Activated CD4-positive, alpha-beta T cell treated with anti-CD3 and anti-CD28 coated beads, Interleukin-2, Interleukin-4, amounts not matched to agents 100 ng/mL and 50 ng/mL, durations not matched to agents 16 hours and 8 hours (primary cell): ENCODE measurements around the gene ATRNL1.
"Not testable (repeated sequence)": the region's sequence is repeated elsewhere in the genome, so short reads cannot be mapped to it uniquely, and the experiment has no call there.

Experiments used
- DNase-seq: peaks from one replicate; pipeline ENCODE4 v3.0.0-alpha.2; 2020; ENCODE audit warnings: low spot score

The ATRNL1 gene

DNA sequence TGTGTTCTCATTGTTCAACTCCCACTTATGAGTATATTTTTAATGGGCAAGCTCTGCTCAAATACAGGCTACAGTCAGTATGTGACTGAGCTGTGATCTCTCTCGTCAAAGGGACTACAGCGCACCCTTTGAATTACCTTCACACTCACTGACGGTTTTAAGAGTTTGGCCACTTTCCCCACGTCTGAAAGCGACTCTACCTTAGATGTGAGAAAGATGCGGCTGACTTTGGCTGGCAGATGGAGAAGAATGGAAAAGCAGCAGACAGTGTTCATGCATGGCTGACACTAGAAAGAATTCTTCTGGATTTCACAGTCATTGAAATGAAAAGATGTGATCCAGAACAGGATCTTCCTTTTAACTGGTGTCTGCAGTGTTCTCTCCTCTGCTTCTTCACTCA is 2.0 kb upstream of the ATRNL1 start:
- no peak for DNase-seq

DNA sequence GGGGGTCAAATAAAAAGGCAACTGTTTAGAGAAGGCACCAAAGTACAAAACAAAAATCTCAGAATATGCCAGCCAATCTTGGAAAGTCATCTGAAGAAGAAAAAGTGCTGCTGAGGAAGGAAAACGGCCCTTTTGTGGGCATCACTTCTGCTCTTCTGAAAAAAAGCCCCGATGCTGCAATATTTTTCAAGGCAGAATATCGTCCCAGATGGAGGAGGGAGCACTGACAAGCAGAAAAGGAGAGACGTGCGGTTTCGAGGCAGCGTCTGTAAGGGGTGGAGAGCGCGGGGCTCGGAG is 959 bp upstream of the ATRNL1 start:
- no peak for DNase-seq

DNA sequence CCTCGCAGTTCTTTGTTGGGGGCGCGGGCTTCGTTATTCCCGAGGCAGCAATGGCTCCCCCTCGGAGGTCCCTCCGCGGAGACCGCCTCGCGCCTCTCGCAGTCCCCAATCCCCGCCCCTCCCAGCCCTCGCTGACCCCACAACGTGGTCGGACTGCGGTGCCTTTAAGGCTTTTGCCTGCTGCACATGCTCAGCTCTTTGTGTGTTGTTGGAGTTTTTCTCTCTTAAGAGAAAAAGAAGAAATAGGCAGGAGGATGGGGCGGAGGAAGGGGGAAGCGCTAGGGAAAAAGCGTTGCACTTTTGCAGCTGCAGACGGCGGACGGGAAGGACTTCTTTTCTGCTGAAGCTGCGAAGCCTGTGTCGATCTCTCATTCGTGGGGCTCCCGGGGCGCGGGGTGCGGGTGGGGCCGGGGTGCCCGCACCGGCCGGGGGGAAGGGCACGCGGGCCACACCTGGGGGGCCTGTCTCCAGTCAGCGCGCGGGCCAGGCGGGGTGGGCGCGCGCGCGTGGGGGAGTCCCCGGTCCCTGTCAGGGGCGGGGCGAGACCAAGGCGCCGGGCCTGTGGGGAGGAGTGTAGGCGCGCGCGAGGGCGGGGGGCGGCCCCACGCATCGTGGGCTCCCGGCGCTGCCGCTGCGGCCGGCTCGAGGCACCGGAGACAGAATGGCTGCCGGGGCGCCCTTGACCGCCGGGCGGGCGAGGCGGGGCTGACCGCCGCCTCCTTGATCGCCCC is 445 bp upstream of the ATRNL1 start:
- no peak for DNase-seq

DNA sequence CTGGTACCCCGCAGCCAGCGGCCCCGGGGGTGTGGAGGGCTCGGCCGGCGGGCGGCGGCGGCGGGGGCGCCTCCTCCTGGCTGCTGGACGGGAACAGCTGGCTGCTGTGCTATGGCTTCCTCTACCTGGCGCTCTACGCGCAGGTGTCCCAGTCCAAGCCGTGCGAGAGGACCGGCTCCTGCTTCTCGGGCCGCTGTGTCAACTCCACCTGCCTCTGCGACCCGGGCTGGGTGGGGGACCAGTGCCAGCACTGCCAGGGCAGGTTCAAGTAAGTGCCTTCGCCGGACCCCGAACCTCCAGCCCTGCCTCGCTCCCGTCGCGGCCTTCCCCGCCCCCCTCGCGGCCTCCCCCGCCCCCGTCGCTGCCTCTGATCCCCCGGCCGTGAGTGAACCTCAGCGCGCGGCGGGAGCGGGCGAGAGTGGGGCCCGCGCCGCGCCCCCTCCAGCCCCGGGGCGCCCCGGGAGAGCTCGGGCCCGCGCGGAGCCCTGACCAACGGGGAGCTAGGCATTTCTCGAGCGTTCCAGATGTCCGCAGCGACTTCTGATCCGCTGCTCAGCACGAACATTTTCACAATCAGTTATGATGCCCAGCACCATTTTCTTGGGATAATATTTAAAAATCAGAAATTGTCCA is 727 bp downstream of the ATRNL1 start:
- DNase-seq = peak; percentile 1

DNA sequence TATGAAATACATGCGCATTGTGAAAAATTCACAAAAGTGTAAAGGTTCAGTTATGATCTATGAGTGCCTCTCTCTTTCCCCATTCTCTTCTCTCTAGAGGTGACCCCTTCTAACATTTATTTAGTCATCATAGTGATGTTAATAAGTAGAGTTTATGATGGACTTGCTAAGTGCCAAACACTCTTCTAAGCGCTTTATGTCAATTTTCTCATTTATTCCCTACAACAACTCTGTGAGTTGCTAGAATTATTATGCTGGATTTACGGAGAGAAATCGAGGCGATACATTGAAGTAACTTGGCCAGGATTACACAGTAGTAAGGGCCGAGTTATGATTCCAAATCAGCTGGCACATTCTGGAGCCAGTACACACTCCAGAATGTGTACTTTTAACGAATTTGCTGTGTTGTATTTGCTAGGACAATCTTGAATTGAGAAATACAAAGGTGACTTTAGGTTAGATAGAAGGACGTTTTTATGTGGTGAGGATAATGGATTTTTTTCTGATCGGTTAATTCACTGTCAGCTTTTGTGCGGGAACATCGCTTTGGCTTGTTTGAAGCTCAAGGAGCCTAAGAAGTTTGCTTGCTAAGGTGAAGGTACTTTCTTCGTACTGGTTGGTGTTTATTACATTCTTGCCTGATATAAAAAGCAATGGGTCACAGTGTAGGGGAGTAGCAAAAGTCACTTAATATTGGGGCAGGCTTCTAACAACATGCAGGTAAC is 1.4 kb downstream of the ATRNL1 start:
- no peak for DNase-seq

DNA sequence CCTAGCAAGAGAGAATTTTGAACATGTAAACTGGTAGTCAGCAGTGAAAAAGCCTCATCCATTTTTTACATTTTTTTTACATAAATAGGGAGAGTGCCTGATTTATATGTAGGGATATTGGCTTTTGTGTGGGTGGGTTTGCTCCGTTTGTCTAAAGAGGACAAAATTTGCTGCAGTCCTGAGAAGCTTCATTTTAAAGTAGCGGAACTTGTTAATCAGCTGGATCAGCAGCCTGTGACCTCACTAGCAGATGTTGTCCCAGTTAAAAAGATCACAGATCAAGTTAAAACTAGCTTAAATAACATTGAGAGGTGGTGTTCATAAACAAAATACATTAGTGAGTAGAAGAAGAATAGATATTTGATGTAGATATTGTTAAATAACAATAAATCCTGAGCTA is 2.6 kb downstream of the ATRNL1 start:
- no peak for DNase-seq

DNA sequence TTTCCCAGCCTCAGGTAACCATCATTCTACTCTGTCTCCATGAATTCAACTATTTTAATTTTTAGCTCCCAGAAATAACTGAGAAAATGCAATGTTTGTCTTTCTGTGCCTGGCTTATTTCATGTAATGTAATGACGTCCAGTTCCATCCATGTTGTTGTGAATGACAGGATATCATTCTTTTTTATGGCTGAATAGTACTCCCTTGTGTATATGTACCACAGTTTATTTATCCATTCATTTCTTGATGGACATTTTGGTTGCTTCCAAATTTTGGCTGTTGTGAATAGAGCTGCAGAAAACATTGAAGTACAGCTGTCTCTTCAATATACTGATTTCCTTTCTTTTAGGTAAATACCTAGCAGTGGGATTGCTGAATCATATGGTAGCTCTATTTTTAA is 10.5 kb downstream of the ATRNL1 start:
- DNase-seq = no peak

DNA sequence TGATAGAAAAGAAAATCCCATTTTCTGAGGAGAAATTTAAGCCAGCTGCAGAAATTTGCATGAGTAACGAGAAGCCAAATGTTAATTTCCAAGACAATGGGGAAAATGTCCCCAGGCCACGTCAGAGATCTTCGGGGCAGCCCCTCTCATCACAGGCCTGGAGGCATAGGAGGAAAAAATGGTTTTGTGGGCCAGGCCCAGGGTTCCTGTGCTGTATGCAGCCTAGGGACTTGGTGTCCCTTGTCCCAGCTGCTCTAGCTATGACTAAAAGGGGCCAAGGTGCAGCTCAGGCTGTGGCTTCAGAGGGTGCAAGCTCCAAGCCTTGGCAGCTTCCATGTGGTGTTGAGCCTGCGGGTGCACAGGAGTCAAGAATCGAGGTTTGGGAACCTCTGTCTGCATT is 12.2 kb downstream of the ATRNL1 start:
- DNase-seq = not testable (repeated sequence)

DNA sequence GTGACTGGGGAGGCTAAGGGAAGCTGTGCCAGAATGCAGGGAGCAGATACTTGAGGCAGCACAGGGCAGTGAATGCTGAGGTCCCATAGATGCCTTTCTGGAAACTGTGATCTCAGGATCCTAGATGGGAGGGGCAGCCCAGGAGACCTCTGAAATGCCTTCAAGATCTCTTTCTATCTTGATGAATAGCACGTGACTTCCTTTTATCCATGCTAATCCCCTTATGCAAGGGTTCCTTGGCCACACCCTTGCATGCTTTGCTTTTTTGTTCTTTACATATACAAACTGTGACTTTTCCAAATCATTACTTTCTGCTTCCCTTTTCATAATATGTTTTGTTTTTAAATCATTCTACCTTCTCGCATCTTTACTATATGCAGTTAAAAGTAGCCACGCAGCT is 14.7 kb downstream of the ATRNL1 start:
- DNase-seq = no peak

DNA sequence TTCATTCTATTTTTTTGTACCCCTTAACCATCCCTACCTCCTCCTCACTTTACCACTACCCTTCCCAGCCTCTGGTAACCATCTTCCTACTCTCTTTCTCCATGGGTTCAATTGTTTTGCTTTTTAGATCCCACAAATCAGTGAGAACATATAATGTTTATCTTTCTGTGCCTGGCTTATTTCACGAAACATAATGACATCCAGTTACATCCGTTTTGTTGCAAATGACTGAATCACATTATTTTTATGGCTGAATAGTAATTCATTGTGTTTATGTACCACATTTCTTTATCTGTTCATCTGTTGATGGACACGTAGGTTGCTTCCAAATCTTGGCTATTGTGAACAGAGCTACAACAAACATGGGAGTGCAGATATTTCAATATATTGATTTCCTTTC is 24.1 kb downstream of the ATRNL1 start:
- DNase-seq = no peak

DNA sequence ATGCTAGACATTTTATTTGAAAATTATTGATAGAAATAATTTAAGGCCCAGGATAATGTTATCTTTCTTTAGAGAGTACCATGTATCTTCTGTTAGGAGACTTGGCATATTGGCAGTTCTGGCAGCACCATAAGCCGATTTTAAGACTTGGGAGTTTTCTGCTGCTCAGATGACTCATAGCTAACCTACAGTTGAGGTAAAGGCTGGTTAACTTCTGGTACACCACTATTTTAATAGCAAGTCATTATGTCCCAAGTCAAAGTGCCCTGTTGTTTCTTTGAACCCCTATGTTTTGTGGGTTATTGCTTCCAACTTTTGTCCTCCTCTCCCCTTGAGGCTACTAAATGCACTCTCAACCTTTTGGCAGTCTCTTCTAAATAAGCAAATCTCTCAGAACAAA is 25.2 kb downstream of the ATRNL1 start:
- DNase-seq = no peak

DNA sequence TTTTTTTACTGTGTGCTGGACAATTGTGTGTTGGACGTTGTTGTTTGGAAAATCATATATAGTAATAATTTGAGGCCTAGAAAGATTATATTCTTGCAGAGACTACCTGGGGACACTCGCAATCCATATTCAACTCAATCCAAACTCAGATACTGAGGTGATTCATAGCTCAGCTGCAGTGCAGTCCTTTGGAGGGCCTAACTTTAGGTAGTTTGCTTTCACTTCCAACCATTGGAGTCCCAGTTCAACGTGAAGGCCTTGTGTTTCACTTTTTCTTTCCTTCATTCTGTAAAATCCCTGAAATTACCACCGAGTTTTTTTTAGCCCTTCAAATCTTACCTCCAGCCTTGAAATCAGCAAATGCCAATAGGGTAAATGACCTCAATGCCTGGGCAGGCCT is 32.3 kb downstream of the ATRNL1 start:
- no peak for DNase-seq

DNA sequence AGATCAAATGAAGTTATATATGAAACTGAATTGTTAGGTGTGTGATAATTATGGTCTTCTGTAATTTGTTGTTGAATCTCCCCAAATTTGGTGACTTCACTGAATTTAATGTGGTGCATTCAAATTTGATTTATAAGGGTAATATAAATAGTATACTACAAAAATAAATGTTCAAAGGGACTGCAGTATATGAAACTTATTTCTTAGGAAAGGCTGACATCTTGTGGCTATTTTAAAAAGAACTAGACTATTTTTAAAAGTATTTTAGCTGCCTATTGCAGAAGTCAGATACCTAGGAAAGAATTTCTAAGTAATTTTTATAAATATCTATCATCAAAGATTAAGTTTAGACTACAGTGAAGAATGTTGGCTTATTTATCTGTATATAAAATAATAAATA is 36.6 kb downstream of the ATRNL1 start:
- DNase-seq = peak; percentile 20

DNA sequence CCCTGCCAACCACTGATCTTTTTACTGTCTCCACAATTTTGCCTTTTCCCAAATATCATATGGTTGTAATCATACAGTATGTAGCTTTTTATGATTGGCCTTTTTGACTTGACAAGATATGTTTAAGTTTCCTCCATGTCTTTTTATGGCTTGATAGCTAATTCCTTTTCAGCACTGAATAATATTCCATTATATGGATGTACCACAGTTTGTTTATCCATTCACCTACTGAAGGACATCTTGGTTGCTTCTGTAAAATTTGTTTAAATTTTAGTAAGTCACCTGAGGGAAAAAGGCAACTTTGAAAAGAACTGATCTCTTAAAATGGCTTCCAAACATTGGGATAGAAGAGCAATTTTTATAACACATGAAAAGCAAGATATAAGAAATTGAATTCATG is 43.5 kb downstream of the ATRNL1 start:
- no peak for DNase-seq

DNA sequence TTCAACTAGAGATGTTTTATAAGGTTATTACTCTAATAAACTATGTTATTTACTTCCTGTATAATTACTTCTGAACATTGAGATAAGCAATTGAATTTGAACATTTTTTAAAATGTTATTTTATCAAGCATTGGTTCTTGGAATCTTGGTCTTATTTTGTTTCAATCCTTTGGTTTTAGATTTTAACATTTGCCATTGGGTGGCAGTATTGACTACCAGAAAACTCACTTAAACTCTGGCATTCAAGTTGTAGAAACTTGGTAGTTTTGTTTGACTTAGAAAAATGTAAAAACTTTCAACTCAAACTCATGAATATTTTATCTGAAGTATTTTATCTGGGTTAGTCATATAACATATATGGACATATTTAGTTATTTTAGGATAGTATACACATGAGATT is 48.1 kb downstream of the ATRNL1 start:
- no peak for DNase-seq

DNA sequence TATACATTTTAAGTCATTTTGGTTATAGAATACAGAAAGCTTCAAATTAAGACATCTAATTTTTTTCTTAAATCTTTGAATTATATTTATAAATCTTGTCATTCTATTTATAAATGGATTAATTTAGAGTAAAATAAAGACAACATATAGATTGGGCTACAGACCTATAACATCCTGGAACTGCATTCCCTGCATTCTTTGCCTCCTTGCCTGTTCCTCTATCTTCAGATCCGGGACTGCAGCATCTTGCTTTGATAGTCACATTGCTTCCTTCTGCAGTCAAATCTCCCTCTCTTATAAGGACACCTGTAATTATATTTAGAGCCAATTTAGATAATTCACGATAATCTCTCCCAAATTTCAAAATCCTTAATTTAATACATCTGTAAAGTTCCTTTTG is 64.2 kb downstream of the ATRNL1 start:
- no peak for DNase-seq

DNA sequence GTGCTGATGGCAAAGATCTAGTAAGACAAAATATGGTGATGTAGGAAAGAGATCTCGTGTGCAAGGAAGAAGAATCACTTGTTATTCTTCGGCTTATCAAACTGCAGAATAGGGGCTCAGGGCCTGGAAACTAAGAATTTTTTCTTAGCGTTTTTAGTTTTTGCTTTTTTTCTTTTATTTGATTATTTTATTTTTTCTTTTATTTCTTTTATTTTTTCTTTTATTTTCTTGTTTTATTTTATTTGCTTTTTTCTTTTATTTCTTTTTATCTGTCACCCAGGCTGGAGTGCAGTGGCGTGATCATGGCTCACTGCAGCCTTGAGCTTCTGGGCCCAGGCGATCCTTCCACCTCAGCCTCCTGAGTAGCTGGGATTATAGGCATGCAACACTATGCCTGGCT is 70.0 kb downstream of the ATRNL1 start:
- no peak for DNase-seq

DNA sequence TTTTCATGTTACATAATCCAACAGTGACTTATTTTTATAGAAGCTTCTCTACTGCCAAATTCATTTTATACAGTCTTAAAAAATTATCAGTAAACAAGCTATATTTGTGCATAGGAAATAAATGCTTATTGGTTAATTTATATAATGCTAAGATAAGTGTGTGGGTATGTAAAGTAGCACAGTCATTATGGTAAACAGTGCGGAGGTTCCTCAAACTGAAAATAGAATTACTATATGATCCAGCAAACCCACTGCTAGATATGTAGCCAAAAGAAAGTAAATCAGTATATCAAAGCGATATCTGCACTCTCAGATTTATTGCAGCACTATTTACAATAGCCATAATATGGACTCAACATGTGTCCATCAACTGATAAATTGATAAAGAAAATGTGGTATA is 71.1 kb downstream of the ATRNL1 start:
- no peak for DNase-seq

DNA sequence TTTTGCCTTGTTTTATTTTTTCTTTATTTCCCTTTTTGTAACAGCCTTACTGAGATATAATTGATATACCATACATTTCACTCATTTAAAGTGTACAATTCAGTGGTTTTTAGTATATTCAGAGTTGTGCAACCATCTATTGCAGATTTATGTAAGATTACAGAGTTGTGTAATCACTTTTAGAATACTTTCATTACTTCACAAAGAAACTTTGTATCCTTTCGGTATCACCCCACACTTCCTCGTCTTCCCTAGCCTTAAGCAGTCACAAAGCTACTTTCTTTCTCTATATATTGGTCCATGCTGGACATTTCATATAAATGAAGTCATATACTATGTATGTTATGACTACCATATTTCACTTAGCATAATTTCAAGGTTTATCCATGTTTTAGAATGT is 74.6 kb downstream of the ATRNL1 start:
- no peak for DNase-seq

DNA sequence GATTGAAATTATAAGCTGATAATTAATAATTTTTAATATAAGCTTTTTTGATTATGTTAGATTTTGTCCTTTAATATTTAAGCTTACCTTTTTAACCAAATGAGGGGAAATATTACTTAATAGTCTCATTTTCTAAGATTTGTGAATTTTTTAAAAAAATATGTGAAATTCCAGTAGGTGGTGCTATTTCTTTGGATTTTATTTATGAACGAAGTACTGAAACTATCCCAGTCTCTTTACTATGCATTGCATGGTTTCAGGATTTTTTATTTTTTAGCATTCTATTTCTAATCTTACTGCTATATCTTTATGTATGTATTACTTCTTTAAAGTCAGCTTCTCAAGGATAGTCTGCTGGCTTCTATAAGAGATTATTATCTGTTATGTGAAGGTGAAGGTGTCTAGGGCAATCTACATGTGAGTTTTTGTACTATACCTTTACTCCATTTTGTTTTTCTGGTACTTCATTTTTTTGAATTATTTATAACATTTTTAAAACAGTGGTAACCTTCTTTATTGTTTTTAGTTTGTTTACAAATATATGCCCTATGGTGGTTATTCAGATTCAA is 78.3 kb downstream of the ATRNL1 start:
- peak; percentile 4 for DNase-seq

DNA sequence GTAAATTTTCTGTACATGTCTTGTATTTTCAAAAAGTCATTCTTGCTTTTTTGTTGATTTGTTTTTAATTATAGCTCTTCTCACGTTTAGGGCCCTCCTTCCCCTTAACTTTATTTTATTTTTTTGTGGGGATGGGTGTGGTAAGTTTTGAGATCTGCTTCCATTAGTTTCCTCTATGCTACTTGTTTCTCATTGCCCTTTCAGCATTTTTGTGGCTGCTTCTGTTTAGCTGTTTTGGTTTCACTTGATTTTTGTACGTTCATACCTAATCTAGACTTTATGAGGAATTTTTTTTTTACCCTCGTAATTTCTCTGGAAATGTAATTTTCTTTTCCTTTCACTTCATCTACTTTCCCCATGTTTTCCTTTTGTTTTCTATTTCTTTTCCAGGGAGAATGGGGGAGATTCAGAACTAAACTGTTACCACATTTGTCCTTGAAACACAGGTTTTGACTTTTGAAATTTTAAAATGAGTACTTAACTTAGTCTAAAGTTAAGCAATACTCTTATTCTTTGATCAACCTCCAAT is 80.8 kb downstream of the ATRNL1 start:
- no peak for DNase-seq

DNA sequence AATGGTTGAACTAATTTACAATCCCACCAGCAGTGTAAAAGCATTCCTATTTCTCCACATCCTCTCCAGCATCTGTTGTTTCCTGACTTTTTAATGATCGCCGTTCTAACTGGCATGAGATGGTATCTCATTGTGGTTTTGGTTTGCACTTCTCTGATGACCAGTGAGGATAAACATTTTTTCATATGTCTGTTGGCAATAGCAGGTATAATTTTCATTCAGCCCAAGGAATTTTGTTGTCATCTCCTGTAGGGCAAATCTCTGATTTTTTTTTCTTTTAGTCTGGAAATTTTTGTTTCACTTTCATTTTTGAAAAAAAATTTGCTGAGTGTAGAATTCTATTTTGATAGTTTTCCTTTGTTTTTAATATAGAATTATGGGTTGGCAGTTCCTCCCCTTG is 114.1 kb downstream of the ATRNL1 start:
- DNase-seq = not testable (repeated sequence)

DNA sequence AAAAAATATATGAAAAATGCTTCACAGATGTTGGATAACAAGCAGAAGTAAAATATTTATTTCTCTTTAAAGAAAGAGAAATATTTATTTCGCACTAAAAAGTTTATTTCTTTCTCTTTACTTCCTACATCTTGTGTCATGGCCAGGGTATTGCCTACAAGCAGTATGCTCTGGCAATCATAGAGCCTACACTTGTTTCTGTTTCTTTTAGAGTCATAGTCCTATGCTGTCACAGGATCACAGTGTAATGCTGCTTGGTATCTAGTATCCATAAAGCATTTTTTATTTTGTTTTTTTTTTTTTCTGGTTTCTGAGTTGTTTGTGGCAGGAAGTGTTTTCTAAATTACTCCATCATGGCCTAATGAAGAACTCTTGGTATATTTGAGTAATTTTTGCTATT is 116.0 kb downstream of the ATRNL1 start:
- DNase-seq = no peak
